Astrocyte of the cerebellum (primary cell): ENCODE measurements around the gene POR.

Experiments used
- DNase-seq: peaks from one replicate; pipeline ENCODE4 v3.0.0-alpha.2; 2011; ENCODE audit warnings: low read depth
- H3K4me3 ChIP-seq: 2 replicates; pipeline ENCODE4 v1.5.1; 2011; ENCODE audit warnings: mild to moderate bottlenecking, low read depth, low read length, moderate library complexity
- CTCF ChIP-seq: IDR thresholded peaks from 2 replicates; pipeline ENCODE4 v1.5.1; 2012; ENCODE audit warnings: low read length, low read depth, moderate library complexity, mild to moderate bottlenecking; ENCODE audit errors: missing control alignments
- in situ Hi-C: cut with HindIII; loops from 2 replicates; pipeline ENCODE4 v1.10.0; 2017; ENCODE audit warnings: low sequenced_read_pairs

The POR gene

GRCh38 chr7:75961218-75961617 lies 46.3 kb downstream of the POR start:
- TF ChIP-seq CTCF = peak; percentile 29
- DNase-seq = no peak
- H3K4me3 ChIP-seq = no peak overlapping the region
- in situ Hi-C loops = loop anchor here (5.0 kb wide), 1 partner anchor 54 kb away; no protein-coding TSS in a partner anchor

GRCh38 chr7:75962607-75963380 lies 47.8 kb downstream of the POR start:
- in situ Hi-C loops = loop anchor here (5.0 kb wide), 1 partner anchor 55 kb away; no protein-coding TSS in a partner anchor

GRCh38 chr7:75963381-75963995 lies 48.5 kb downstream of the POR start:
- H3K4me3 ChIP-seq = no peak overlapping the region
- DNase-seq = no peak
- in situ Hi-C loops = loop anchor here (5.0 kb wide), 1 partner anchor 56 kb away; no protein-coding TSS in a partner anchor
- TF ChIP-seq CTCF = no peak

More at GRCh38 chr7:75962607-75963380, 47.8 kb downstream of the POR start:
- peak; percentile 37 for DNase-seq
- no peak overlapping the region for H3K4me3 ChIP-seq
- peak; percentile 5 for TF ChIP-seq CTCF

GRCh38 chr7:75965617-75966016 lies 50.7 kb downstream of the POR start:
- no peak for TF ChIP-seq CTCF
- no peak for DNase-seq
- in situ Hi-C loops = no loop called here
- H3K4me3 ChIP-seq = no peak overlapping the region

GRCh38 chr7:75966190-75966961 lies 51.4 kb downstream of the POR start:
- in situ Hi-C loops = no loop called here
- TF ChIP-seq CTCF = no peak
- no peak overlapping the region for H3K4me3 ChIP-seq
- peak; percentile 22 for DNase-seq

- H3K4me3 ChIP-seq = no peak overlapping the region
- no peak for TF ChIP-seq CTCF
- DNase-seq = no peak
- in situ Hi-C loops = no loop called here
Observed at GRCh38 chr7:75967055-75967454, 52.1 kb downstream of the POR start.
